ENCODE data around the gene MAN1C1. TPM values are rescaled to one million over a fixed set of nuclear protein-coding genes. Genes with fewer than 3 reads are reported as not detected.

Gene MAN1C1
- total and polyA plus RNA-seq, 9 donors = 5.2 to 17.4 (median 12.2) TPM

DNA sequence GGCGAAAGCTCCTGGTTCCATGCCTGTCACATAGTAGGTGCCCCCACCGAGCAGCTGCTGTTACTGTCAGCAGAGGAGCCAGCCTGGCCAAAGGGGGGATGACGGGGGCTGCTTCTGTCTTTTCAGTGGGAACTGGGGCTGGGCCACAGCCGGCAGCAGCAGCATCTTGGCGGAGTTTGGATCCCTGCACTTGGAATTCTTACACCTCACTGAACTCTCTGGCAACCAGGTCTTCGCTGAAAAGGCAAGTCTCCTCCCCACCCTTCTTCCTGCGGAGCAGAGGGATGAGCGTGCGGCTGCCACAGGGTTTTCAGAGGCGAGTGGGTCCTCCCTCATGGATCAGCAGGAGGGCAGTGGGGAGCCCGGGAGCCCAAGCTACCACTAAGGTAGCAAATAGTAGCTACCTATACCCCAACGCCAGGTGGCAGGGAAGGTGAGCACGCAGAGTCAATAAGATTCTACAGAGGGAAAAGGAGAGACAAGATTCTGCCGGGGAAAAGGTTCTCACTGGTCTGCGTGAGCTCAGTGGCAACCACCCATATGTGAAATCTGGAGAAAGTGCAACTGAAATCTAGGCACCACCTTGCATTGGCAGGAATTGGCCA is 142.0 kb downstream of the MAN1C1 start:
- Histone ChIP-seq H3K27me3 (ENCODE audit: control insufficient read depth, insufficient read depth, low read length) (no peaks in the 10 kb centered on the region), H3K9me3 (replicated peaks; ENCODE audit: control insufficient read depth, low read depth, low read length) (no peaks in the 10 kb centered on the region), H3K27ac (ENCODE audit: low read length) (no peak overlapping the region), H3K36me3 (ENCODE audit: control insufficient read depth, insufficient read depth, low read length) (peaks cover 1% of the 10 kb centered on the region), H3K4me1 (ENCODE audit: control insufficient read depth, insufficient read depth, low read length) (peaks cover 39% of the 10 kb centered on the region), H3K4me3 (ENCODE audit: low read length) (no peak overlapping the region)
- 70% methylated on average over 8 of the region's 15 CpGs for WGBS (ENCODE audit: insufficient coverage)
- peak; percentile 25 for DNase-seq

DNA sequence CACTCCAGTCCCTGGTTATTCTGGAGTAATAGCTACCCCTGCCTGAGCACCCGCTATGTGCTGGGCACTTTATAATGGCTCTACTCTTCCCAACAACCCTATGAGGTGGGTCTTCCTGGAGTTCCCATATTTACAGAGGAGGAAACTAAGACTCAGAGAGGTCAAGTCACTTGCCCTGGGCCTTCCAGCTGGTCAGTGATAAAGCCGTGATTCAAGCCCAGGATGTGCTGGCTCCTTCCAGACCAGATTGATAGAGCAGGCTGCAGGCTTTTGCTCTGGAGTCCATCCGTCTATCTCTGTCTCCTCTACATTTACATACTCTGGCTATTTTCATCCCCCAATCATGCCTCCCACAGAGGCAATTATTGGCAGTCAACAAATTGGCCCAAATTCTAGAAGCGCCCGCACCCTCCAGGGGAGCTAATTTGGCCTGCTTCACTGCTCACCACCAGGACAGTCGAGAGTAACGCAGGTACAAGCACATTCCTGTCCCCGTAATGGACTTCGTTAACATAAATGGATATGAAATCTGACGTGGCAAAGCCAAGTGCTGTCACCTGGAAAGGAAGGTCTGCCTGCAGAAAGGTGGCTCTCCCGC is 143.6 kb downstream of the MAN1C1 start:
- 81% methylated on average over 9 of the region's 11 CpGs for WGBS (ENCODE audit: insufficient coverage)
- H3K27me3 ChIP-seq (ENCODE audit: control insufficient read depth, insufficient read depth, low read length) = no peaks in the 10 kb centered on the region
- H3K27ac ChIP-seq (ENCODE audit: low read length) = no peak overlapping the region
- peaks cover 26% of the 10 kb centered on the region for H3K4me1 ChIP-seq (ENCODE audit: control insufficient read depth, insufficient read depth, low read length)
- H3K9me3 ChIP-seq (replicated peaks; ENCODE audit: control insufficient read depth, low read depth, low read length) = no peaks in the 10 kb centered on the region
- no peak overlapping the region for H3K4me3 ChIP-seq (ENCODE audit: low read length)
- no peak for DNase-seq
- H3K36me3 ChIP-seq (ENCODE audit: control insufficient read depth, insufficient read depth, low read length) = peaks cover 7% of the 10 kb centered on the region

DNA sequence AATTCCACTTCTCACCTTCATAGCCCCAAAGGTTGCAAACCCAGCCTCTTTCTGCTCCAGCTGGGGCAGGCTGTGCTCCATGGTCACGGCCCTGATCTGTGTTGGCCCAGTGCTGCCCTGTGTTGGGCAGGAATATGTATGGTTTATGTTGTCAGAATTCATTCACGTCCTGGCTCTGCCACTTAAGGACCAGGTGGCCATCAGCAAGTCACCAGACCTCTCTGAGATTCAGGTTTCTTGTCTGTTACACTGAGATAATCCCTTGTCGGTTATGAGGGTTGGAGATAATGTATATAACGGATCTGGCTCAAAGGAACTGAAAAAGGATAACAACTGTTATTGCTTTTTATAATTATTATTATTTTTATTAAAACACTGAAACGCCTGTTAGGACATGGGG is 144.3 kb downstream of the MAN1C1 start:
- Histone ChIP-seq H3K4me3 (ENCODE audit: low read length) (no peak overlapping the region), H3K4me1 (ENCODE audit: control insufficient read depth, insufficient read depth, low read length) (peaks cover 27% of the 10 kb centered on the region), H3K27me3 (ENCODE audit: control insufficient read depth, insufficient read depth, low read length) (no peaks in the 10 kb centered on the region), H3K9me3 (replicated peaks; ENCODE audit: control insufficient read depth, low read depth, low read length) (no peaks in the 10 kb centered on the region), H3K27ac (ENCODE audit: low read length) (no peak overlapping the region), H3K36me3 (ENCODE audit: control insufficient read depth, insufficient read depth, low read length) (peaks cover 7% of the 10 kb centered on the region)
- WGBS (ENCODE audit: insufficient coverage) = no CpG with 5 or more reads among the region's 5 CpGs
- DNase-seq = no peak

DNA sequence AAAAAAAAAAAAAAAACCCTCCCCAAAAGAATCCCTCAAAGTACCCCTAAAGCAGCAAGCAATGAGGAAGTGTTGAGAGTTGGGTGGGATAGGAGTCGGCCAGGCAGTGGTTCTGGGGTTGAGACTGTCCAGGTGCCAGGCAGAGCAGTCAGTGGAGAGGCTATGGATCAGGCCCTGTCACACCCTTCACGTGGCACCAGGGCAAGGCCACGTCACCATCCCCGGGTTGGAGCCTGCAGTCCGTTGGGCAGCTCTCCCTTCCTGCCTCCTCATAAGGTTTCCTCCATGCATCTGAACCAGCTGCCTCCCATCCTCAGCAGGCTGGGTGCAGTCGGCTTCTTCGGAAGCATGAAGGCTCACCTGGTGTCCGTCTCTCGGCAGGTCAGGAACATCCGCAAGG is 146.9 kb downstream of the MAN1C1 start:
- no peak overlapping the region for H3K27ac ChIP-seq (ENCODE audit: low read length)
- peaks cover 7% of the 10 kb centered on the region for H3K36me3 ChIP-seq (ENCODE audit: control insufficient read depth, insufficient read depth, low read length)

GRCh38 chr1:25765136-25765922 is 148.7 kb downstream of the MAN1C1 start:
- peak overlapping the region; percentile 13 for H3K27ac ChIP-seq (ENCODE audit: low read length)
- H3K36me3 ChIP-seq (ENCODE audit: control insufficient read depth, insufficient read depth, low read length) = peaks cover 7% of the 10 kb centered on the region
- 53% methylated on average over 4 of the region's 8 CpGs for WGBS (ENCODE audit: insufficient coverage)

More for the DNA sequence above, 146.9 kb downstream of the MAN1C1 start:
- no peak for DNase-seq
- Histone ChIP-seq H3K4me3 (ENCODE audit: low read length) (no peak overlapping the region), H3K27me3 (ENCODE audit: control insufficient read depth, insufficient read depth, low read length) (no peaks in the 10 kb centered on the region), H3K9me3 (replicated peaks; ENCODE audit: control insufficient read depth, low read depth, low read length) (no peaks in the 10 kb centered on the region), H3K4me1 (ENCODE audit: control insufficient read depth, insufficient read depth, low read length) (peaks cover 13% of the 10 kb centered on the region)
- WGBS (ENCODE audit: insufficient coverage) = 89% methylated on average over 10 of the region's 10 CpGs

GRCh38 chr1:25765923-25766589 is 149.5 kb downstream of the MAN1C1 start:
- H3K4me1 ChIP-seq (ENCODE audit: control insufficient read depth, insufficient read depth, low read length) = peaks cover 28% of the 10 kb centered on the region
- 56% methylated on average over 5 of the region's 13 CpGs for WGBS (ENCODE audit: insufficient coverage)
- no peak overlapping the region for H3K4me3 ChIP-seq (ENCODE audit: low read length)
- H3K36me3 ChIP-seq (ENCODE audit: control insufficient read depth, insufficient read depth, low read length) = peaks cover 7% of the 10 kb centered on the region
- no peaks in the 10 kb centered on the region for H3K27me3 ChIP-seq (ENCODE audit: control insufficient read depth, insufficient read depth, low read length)
- peak; percentile 35 for DNase-seq
- no peaks in the 10 kb centered on the region for H3K9me3 ChIP-seq (replicated peaks; ENCODE audit: control insufficient read depth, low read depth, low read length)
- peak overlapping the region; percentile 13 for H3K27ac ChIP-seq (ENCODE audit: low read length)

More at GRCh38 chr1:25765136-25765922, 148.7 kb downstream of the MAN1C1 start:
- Histone ChIP-seq H3K27me3 (ENCODE audit: control insufficient read depth, insufficient read depth, low read length) (no peaks in the 10 kb centered on the region), H3K9me3 (replicated peaks; ENCODE audit: control insufficient read depth, low read depth, low read length) (no peaks in the 10 kb centered on the region), H3K4me1 (ENCODE audit: control insufficient read depth, insufficient read depth, low read length) (peaks cover 21% of the 10 kb centered on the region), H3K4me3 (ENCODE audit: low read length) (no peak overlapping the region)
- no peak for DNase-seq

DNA sequence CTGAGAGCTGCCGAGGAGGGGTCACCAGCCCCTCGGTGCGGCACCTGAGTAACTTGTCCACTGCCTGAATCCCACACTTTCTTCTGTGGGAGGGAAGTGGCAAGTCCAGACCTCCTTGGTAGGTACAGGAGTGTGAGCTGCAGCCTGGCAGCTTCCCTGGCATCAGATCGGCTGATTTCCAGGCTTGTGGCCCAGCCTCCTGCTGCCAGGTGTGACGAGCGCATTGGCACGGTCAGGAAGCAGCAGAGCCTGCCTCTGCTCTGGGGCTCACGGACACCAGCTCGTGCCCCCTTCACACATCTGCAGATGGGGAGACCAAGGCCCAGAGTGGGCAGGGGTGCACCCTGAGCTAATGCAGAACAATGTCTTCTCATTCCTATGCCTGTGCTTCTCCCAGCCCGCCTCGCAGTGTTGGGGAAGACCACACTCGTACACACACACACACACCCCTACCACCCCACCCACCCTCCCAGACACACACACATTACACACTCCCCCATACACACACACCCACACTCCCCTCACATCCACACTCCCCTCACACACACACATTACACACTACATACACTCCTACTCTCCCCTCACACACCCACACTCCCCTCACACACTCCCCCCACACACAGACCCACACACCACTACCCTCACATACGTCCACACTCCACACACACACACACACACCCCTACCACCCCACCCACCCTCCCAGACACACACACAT is 150.3 kb downstream of the MAN1C1 start:
- Histone ChIP-seq H3K9me3 (replicated peaks; ENCODE audit: control insufficient read depth, low read depth, low read length) (no peaks in the 10 kb centered on the region), H3K27me3 (ENCODE audit: control insufficient read depth, insufficient read depth, low read length) (no peaks in the 10 kb centered on the region), H3K4me1 (ENCODE audit: control insufficient read depth, insufficient read depth, low read length) (peaks cover 37% of the 10 kb centered on the region), H3K4me3 (ENCODE audit: low read length) (no peak overlapping the region), H3K36me3 (ENCODE audit: control insufficient read depth, insufficient read depth, low read length) (peaks cover 8% of the 10 kb centered on the region), H3K27ac (ENCODE audit: low read length) (no peak overlapping the region)
- DNase-seq = no peak
- WGBS (ENCODE audit: insufficient coverage) = 73% methylated on average over 12 of the region's 13 CpGs

- Histone ChIP-seq H3K4me3 (ENCODE audit: low read length) (no peak overlapping the region), H3K27me3 (ENCODE audit: control insufficient read depth, insufficient read depth, low read length) (no peaks in the 10 kb centered on the region), H3K9me3 (replicated peaks; ENCODE audit: control insufficient read depth, low read depth, low read length) (no peaks in the 10 kb centered on the region), H3K36me3 (ENCODE audit: control insufficient read depth, insufficient read depth, low read length) (peaks cover 10% of the 10 kb centered on the region), H3K27ac (ENCODE audit: low read length) (no peak overlapping the region), H3K4me1 (ENCODE audit: control insufficient read depth, insufficient read depth, low read length) (peaks cover 40% of the 10 kb centered on the region)
- no peak for DNase-seq
These were observed 150.8 kb downstream of the MAN1C1 start for GRCh38 chr1:25767437-25767770.

- peaks cover 40% of the 10 kb centered on the region for H3K4me1 ChIP-seq (ENCODE audit: control insufficient read depth, insufficient read depth, low read length)
- no peak overlapping the region for H3K27ac ChIP-seq (ENCODE audit: low read length)
These were observed 152.4 kb downstream of the MAN1C1 start for GRCh38 chr1:25768999-25769398.

More at GRCh38 chr1:25768999-25769398, 152.4 kb downstream of the MAN1C1 start:
- no peak overlapping the region for H3K4me3 ChIP-seq (ENCODE audit: low read length)
- peaks cover 6% of the 10 kb centered on the region for H3K36me3 ChIP-seq (ENCODE audit: control insufficient read depth, insufficient read depth, low read length)
- H3K9me3 ChIP-seq (replicated peaks; ENCODE audit: control insufficient read depth, low read depth, low read length) = no peaks in the 10 kb centered on the region
- no peak for DNase-seq
- 100% methylated on average over 2 of the region's 2 CpGs for WGBS (ENCODE audit: insufficient coverage)
- no peaks in the 10 kb centered on the region for H3K27me3 ChIP-seq (ENCODE audit: control insufficient read depth, insufficient read depth, low read length)
